ENCODE measurements around the gene ZBTB18.

The ZBTB18 gene

GRCh38 chr1:244064621-244065020 is 13.5 kb downstream of the ZBTB18 start:
- DNase-seq = no peak

- DNase-seq = no peak
Measured at GRCh38 chr1:244065063-244065793, 14.1 kb downstream of the ZBTB18 start.

- no peak for DNase-seq
Measured at GRCh38 chr1:244065960-244066388, 14.9 kb downstream of the ZBTB18 start.

GRCh38 chr1:244066954-244067716 is 16.1 kb downstream of the ZBTB18 start:
- no peak for DNase-seq

GRCh38 chr1:244067893-244068292 is 16.8 kb downstream of the ZBTB18 start:
- no peak for DNase-seq

GRCh38 chr1:244068567-244068966 is 17.5 kb downstream of the ZBTB18 start:
- no peak for DNase-seq

GRCh38 chr1:244069326-244069898 is 18.3 kb downstream of the ZBTB18 start:
- DNase-seq = no peak

- DNase-seq = peak; percentile 52
Measured at GRCh38 chr1:244074559-244075171, 23.6 kb downstream of the ZBTB18 start.

GRCh38 chr1:244075247-244075722 is 24.2 kb downstream of the ZBTB18 start:
- no peak for DNase-seq

- no peak for DNase-seq
Measured at GRCh38 chr1:244076740-244077139, 25.7 kb downstream of the ZBTB18 start.

- DNase-seq = no peak
Measured at GRCh38 chr1:244077473-244078220, 26.6 kb downstream of the ZBTB18 start.

- DNase-seq = no peak
Measured at GRCh38 chr1:244080343-244080929, 29.4 kb downstream of the ZBTB18 start.

- no peak for DNase-seq
Measured at GRCh38 chr1:244082969-244083368, 31.9 kb downstream of the ZBTB18 start.

- no peak for DNase-seq
Measured at GRCh38 chr1:244083383-244083943, 32.4 kb downstream of the ZBTB18 start.

- DNase-seq = no peak
Measured at GRCh38 chr1:244084763-244085162, 33.7 kb downstream of the ZBTB18 start.

- no peak for DNase-seq
Measured at GRCh38 chr1:244085891-244086290, 34.8 kb downstream of the ZBTB18 start.

- no peak for DNase-seq
Measured at GRCh38 chr1:244087021-244087560, 36.0 kb downstream of the ZBTB18 start.

- no peak for DNase-seq
Measured at GRCh38 chr1:244087611-244088010, 36.5 kb downstream of the ZBTB18 start.

GRCh38 chr1:244088161-244088560 is 37.1 kb downstream of the ZBTB18 start:
- no peak for DNase-seq

GRCh38 chr1:244089561-244089960 is 38.5 kb downstream of the ZBTB18 start:
- DNase-seq = no peak

- DNase-seq = no peak
Measured at GRCh38 chr1:244090645-244091044, 39.6 kb downstream of the ZBTB18 start.
